Muscle of arm (tissue), 12 donors: ENCODE data around the gene KLHL29. TPM values are rescaled to one million over a fixed set of nuclear protein-coding genes. Genes with fewer than 3 reads are reported as not detected.

Experiments used
- DNase-seq: peaks from one replicate; pipeline ENCODE4 v3.0.0-alpha.2; 2013
- polyA plus RNA-seq, 12 donors: library from polyadenylated mRNA; unstranded; fragments of 120-200 nt; gene quantifications; one replicate each; pipeline ENCODE4 v1.2.1, GENCODE V29; 2013; ENCODE audit not compliant: insufficient read length in 12 of 12

The KLHL29 gene
- polyA plus RNA-seq, 12 donors = 5.4 to 13.6 (median 7.7) TPM; not detected in 1

DNA sequence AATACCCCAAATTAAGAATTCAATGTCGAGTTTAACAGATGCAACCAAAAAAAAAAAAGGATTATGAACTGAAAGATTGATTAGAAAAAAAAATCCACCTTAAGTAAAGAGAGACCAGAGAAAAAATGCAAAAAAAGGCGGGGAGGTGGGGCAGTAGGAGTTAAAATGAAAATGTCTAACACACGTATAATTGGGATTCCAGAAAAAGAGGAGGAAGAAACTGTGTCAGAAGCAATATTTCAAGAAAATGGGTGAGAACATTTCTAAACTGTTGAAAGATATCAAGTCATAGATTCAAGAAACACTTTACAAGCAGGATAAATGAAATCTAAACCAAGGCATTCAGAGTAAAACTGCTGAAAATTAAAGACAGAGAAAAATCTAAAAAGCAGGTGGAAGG is 226.9 kb downstream of the KLHL29 start:
- no peak for DNase-seq

DNA sequence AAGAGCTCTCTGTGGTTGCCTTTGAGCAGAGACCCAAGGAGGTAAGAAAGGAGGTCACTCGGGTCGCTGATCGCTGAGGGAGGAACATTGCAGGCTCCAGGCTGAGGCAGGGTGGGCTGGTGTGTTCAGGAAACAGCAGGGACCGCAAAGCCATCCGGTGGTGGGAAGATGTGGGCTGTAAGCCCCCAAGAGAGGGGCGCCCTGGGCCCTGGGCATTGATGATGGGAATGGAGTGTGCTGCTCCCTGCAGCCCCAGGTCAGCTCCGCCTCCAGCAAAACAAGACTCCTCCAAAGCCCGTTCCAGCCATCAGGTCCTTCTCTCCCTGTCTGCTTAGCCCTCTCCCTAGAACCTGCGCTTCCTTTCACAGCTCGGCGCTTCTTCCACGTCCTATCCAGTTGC is 229.7 kb downstream of the KLHL29 start:
- DNase-seq = no peak

DNA sequence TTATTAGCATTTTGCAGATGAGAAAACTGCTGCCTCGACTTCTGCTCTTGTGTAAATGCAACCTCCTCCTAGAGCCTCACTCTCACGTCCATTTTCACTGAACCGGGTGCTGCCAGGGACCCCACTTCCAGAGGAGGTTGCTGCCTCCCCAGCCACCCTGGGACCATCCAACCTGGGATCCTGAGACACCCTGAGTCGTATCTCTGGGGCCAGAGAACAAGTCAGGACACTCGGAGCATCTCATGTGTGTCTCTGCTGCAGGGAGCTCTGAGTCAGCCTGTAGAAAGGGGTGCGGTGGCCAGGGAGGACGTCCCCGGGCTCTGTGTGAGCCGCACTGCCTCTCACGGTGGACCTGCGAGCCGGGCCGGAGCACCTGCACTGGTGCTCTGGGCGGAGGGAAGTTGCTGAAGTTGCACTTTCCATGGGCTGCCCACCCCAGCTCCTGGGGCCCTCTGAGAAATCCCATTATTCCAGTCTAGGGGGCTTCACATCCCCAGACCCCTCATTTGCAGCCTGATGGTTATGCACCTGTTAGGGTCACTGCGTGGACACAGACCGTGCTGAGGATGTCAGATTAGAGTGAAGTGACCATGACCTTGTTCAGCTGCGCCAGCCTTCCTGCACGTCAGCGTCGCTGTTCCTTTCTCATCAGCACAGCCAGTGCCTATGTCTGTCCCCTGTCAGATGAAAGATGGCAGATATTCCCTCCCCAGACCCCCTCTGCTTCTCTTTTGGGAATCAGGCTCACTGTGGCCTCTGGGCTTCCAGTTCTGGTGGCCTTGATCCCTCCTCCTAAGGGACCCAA is 230.4 kb downstream of the KLHL29 start:
- no peak for DNase-seq

DNA sequence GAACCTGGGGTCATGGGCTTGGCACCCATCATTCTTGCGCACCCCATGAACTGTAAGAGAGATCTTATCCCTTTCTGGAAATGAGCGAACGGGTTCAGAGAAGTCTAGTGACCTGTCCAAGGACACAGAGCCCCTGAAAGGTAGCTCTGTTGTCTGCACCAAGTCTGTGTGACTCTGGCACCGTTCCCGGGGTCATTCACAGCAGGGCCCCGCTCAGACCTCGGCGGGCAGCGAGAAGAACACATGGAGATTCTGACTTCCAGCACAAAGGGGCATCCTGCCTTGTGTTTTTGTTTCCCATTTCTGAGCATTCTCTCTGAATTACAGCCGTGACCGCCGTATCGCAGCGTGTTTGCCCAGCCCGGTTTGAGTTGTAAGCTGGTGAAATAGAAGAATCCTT is 231.7 kb downstream of the KLHL29 start:
- DNase-seq = no peak

DNA sequence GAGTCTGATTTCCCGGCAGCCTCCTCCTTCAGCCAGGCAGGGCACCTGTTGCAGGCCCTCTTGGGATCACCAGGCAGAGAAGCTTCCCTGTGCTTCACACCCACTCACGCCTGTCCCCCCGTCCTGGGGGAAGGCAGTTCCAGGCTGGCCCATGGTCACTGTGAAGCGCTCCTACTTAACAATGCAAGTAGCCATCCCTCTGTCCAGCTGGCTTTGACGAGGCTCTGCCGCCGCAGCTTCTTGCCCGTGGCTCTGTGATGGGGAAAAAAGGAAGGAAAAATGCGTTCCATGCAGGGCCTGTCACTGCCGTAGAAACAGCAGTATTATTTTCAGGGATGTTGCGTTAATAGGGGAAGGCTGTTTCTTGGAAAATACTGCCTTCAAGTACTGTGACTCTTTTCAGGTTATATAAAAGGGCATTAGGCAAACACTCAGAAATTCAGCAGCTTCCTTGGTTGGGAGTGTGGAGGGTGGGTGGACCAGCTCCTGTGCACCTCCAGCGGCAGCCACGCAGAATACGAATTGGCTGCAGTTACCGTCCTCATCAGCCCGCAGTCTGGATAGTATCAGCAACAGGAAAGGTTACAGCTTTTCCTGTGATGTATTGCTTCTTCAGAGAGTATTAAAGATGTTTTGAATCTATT is 232.3 kb downstream of the KLHL29 start:
- DNase-seq = peak; percentile 86

DNA sequence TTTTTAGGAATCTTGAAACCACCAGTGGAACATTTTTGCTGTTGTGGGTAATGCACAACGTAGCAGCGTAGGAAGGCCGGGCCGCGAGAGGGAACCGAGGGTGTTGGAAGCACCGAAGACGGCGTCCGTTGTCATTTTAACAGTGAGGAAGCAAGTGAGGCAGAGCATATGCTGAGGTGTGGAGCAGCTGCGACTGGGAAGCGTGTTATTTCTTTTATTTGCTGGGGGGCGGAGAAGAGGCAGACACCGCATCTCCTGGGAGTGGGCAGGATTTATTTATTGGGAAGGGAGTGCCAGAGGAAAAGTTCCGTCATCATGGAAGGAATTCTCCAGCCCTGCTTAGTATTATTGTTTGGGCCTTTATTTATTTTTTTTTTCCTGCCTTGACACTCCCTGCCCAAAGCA is 232.8 kb downstream of the KLHL29 start:
- DNase-seq = peak; percentile 89

DNA sequence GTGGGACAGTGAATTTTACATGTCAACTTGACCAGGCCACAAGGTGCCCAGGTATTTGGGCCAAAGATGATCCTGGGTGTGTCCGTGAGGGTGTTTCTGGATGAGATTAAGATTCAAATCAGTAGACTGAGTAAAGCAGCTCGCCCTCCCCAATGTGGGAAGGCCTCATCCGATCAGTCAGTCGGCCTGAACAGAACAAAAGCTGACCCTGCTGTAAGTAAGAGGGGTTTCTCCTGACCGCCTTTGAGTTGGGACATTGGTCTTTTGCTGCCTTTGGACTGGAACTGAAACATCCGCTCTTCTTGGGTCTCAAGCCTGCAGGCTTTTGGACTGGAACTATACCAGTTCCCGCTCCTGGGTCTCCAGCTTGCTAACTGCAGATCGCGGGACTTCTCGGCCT is 233.3 kb downstream of the KLHL29 start:
- DNase-seq = no peak

DNA sequence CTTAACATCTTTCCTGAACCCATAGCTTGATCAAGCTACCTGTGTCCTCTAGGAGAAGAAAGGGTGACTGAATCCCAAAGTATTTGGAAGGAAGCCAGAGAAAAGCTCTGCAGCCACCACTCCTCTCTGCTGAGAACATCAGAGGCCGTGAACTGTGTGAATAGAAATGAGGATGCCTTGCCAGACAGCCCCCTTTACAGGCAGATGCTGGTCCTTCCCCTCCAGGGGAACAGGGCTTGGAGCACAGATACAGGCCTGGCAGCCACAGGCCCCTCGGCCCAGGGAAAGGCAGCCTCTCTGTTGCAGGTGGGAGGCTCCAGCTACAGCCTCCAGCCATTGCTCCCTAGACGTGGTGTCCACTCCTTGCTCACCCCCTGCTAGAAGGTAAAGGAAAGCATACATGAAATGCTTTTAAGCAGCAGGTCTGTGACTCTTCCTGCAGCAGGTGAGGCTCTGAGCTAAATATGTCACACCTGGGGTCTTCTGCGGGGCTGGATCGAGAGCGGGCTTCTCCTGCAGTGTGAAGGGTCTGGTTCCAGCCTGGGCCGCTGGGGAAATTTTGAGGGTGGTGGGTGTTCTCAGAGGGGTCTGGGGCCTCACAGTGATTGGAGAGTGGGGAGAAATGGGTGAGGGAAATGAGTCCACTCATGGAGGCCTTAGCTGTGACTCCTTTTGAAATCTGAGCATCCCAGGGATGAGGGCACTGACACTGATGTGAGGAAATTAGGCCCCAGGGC is 234.0 kb downstream of the KLHL29 start:
- no peak for DNase-seq

DNA sequence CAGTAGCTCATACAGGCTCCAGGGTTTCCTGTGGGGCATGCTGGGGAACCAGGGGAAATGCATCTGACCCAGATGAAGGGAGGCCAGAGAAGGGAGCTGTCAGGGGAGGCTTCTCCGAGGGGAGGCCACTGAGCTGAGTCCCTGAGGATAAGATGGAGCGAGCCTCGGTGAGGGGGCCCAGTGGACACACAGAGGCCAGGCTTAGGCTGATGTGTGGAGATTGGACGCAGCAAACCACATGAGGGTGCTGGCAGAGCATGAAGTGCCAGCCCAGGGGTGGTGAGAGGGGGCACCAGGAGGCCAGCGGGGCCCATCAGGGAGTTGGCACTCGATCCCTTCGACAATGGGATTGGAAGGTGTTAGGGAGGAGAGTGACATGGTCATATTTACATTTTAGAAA is 235.0 kb downstream of the KLHL29 start:
- no peak for DNase-seq

DNA sequence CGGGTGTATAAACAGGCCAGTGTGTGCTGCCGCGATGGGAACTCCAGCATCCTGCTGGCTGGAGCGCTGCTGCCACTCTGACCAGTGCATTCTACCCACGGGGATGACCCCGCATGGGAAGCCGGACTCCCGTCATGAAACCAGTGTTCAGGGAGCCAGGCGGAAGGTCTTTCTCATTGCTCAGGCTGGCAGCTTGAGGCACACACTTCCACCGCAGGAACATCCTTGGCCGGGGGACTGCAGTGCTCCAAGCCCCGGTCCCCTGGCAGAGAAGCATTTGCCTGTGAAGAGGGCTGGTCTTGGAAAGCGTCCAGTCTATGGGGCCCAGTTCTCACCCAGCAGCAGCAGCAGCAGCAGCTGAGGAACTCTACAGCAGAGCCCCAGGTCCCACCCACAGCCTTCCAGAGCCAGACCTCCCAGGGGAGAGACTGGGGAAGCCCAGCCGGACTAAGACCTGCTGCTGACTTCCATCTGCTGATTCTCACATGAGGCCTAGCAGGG is 235.9 kb downstream of the KLHL29 start:
- peak; percentile 50 for DNase-seq

DNA sequence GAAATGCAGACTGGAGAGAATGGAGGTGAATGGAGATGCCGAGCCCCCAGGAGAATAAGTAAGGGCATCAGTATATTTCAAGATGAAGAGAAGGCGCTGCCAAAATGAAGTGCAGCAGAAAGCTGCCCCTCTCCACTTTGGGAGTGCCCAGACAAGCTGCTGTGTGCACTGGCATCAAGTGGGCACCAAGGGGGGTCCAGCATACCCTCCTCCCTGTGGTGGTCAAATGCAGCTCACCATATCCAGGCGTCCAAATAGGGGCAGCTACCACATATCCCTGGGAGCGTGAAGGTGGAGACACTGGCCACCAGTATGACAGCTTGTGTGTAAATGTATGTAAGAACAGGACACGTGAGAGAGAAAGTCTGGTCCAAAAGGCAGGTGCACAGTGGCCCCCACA is 236.6 kb downstream of the KLHL29 start:
- no peak for DNase-seq

DNA sequence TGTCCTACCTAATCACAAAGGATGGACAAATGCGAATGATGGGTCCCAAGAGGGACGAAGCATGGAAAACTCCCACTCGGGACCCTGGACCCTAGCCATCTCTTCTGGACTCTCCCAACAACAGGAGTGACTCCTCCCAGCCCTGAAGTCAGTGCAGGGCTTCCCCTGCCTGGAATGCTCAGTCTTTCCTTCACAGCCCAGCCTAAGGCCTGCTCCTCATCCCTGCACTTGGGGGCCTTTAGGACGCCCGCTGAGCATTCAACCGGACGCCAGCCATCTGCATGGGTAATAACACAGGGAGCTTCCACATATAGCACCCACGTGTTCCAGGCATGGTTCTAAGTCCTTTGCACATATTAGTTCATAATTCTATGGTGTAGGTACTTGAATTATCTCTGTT is 237.5 kb downstream of the KLHL29 start:
- DNase-seq = no peak

DNA sequence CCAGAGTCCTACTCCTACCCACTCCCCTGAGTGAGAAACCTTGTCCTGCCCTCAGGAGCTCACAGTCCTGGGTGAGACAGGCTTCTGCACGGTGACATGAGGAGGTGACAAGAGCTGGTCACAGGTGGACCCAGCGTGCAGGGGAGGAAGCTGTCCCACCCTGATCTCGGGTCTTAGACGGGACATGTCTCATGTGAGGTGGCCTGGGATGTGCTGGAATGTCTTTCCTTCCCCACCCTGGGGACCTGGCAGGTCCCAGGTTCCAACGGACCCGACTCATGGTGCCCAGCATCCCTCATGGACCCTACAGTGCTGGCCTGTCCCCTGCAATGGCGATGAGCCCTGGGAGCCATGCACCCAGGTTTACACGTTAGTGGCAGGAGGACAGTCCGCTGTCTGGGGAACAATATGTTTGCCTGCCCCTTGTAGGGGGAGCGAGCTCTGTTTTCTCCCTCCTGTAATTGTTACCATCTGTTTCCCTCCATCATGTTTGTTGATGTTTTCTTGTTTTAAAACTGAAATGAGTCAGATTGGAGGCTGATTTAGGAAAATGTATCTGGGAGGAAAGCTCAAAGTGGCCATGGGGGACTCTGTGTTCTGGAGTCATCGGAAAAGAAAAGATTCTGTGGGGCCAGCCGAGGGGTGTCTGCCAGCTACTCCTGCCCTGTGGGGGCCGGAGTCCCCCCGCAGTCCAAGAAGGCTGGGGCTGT is 238.1 kb downstream of the KLHL29 start:
- DNase-seq = no peak

DNA sequence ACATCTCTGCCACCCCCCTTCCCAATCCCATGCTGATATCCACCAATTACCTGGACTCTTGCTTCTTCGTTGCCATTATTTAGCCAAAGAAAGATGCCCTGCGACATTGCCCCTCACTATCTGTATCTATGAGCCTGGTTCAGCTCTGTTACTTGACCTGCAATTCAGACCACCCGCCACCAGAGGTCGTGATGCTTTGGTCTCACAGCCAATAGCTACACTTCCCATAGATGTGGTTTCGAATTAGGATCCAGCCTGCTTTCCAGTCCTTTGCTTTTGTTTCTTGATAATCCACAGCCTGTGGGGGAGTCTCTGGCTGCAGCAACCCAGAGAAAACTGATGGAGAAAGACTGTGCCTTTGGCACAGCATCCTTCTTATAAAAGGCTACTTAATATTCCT is 239.4 kb downstream of the KLHL29 start:
- no peak for DNase-seq

DNA sequence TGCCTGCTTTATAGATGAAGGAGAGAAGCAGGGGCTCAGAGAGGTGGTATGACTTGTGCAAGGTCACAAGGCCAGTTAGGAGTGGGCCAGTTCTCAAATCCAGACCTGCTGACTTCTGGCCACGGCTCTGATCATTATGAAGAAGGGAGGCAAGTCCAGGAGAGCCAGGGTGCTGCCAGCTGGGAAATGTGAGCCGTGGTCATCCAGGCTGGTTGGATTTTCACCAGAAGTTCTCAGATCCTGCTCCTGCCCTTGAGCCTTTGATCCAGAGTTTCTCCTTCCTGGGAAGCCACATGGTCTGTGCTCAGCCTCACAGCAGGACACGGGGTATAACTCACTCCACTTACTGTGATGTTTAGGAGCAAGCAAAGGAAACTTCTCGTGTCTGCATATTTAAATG is 239.9 kb downstream of the KLHL29 start:
- no peak for DNase-seq

DNA sequence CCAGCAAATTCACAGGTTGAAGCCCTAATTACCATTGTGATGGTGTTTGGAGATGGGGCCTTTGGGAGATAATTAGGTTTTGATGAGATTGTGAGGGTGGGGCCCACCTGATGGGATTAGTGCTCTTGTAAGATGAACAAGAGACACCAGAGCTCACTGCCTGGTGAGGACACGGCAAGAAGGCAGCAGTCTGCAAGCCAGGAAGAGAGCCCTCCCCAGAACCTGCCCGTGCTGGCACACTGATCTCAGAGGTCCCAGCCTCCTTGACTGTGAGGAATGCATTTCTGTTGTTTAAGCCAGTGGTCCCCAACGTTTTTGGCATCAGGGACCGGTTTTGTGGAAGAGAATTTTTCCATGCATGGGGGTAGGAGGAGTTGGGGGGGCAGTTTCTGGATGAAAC is 240.7 kb downstream of the KLHL29 start:
- no peak for DNase-seq

DNA sequence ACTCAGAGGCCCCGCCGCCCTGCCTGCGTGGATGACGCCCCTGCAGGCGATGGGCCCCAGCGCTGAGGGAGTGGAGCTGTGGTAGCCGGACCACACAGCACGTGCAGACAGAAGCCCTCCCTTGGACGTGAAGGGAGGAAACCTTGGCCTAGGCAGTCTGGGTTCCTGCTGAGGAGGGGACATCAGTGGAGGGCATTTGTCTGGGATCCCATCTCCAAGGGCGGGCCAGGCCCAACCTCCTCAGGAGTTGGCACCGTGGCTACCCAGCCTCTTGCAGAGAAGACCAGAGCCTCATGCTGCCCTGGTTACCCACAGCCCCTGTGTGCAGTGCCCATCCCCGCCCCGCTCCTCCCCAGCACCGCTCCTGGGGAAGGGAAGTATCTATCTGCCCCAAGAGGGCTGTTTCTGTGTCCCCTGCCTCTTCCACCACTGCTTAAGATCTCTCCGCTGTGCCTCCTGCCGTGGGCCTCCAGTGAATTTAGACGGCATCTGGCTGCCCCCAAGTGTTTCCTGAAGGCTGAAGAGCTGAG is 241.8 kb downstream of the KLHL29 start:
- DNase-seq = no peak

DNA sequence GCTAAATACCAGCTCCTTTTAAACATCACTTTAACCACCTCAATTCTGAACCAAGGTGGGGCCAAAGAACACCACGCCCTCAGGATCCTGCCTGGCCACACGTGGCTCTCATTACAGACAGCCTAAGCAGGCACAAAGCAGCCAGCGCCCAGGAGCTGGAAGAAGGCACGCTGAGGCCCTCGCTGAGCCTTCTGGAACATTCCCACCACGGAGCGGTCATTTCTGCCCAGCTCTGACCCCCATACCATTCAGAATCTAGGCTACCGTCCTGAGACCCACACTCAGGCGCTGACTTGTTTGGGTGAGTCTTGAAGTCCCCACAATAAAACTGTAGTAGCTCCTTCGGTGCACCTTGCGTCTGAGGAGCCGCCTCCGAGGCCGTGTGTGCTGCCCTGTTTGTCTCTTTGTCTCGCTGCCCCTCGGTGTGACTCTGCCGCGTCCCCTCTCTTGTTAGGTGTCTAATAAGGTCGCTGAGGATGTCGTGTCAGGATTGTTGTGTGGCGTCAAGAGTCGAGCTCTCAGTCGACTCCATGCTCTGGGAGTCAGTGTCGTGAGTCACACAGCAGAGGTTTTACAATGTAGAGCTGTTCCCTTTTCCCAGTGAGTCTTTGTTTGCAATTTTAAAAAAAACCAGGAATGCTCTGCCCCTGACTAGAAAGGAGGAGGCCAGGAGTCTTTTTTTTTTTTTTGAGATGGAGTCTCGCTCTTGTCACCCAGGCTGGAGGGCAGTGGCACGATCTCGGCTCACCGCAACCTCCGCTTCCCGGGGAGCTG is 242.4 kb downstream of the KLHL29 start:
- no peak for DNase-seq

DNA sequence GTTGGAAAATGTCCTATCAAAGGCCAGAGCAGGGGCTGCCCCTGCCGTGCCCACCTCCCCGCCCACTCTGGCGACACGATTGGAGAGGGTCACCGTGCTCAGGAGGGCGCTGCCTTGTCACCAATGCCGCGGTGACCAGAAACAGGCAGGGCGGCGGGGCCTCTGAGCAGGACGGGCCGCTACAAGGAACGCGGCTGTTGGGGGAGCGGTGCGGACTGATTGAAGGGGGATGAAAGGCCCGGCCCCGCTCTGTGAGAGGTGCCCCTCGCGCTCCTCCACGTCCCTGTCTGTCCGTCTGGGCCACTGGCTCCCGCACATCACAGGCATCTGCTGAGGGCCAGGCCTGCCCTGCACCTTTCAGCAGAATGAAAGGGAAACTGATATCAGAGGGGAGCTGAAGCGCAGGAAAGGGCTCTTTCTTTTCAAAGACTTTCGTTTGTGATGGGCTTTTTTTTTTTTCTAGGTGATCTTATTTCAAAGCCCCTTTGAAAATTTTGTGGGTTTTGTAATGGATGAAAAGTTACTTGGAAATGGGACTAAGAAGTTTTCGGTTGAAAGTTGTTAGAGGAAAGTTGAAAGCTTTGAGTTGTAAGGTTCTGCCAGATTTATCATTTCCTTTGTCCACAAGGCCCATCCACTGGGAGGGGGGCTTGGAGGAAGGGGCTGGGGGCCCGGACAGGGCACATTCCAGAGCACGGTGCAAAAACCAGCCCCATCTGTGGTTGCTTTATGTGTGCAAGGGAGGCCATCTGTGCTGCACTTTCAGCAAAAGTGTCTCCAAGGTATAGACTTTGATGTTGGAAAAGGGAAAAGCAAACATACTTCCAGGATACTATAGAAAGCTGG is 244.2 kb downstream of the KLHL29 start:
- no peak for DNase-seq
